Measurements from ENCODE around the gene DMP1.
A peak's percentile ranks its signal among the peaks of the same experiment; 100 is the strongest.

DMP1 gene

GRCh38 chr4:87620491-87620890 lies 29.6 kb upstream of the DMP1 start:
- DNase-seq (ENCODE audit: low read depth, low spot score): no peak
- H3K4me3 ChIP-seq (ENCODE audit: low read depth, low read length): no peak overlapping the region
- in situ Hi-C loops (cut with HindIII; ENCODE audit: low sequenced_read_pairs): no loop called here
- no peak for TF ChIP-seq CTCF (IDR thresholded peaks at IDR 0.05; ENCODE audit: low read depth, low read length)

- TF ChIP-seq CTCF (IDR thresholded peaks at IDR 0.05; ENCODE audit: low read depth, low read length): no peak
- in situ Hi-C loops (cut with HindIII; ENCODE audit: low sequenced_read_pairs): no loop called here
- no peak overlapping the region for H3K4me3 ChIP-seq (ENCODE audit: low read depth, low read length)
- DNase-seq (ENCODE audit: low read depth, low spot score): no peak
Measured at GRCh38 chr4:87622303-87622702, 27.8 kb upstream of the DMP1 start.

- no peak overlapping the region for H3K4me3 ChIP-seq (ENCODE audit: low read depth, low read length)
- in situ Hi-C loops (cut with HindIII; ENCODE audit: low sequenced_read_pairs): no loop called here
- no peak for TF ChIP-seq CTCF (IDR thresholded peaks at IDR 0.05; ENCODE audit: low read depth, low read length)
- DNase-seq (ENCODE audit: low read depth, low spot score): no peak
Measured at GRCh38 chr4:87624698-87625097, 25.4 kb upstream of the DMP1 start.

GRCh38 chr4:87631668-87632067 lies 18.4 kb upstream of the DMP1 start:
- in situ Hi-C loops (cut with HindIII; ENCODE audit: low sequenced_read_pairs): no loop called here
- no peak for TF ChIP-seq CTCF (IDR thresholded peaks at IDR 0.05; ENCODE audit: low read depth, low read length)
- DNase-seq (ENCODE audit: low read depth, low spot score): no peak
- no peak overlapping the region for H3K4me3 ChIP-seq (ENCODE audit: low read depth, low read length)

GRCh38 chr4:87632469-87632868 lies 17.6 kb upstream of the DMP1 start:
- TF ChIP-seq CTCF (IDR thresholded peaks at IDR 0.05; ENCODE audit: low read depth, low read length): no peak
- no peak overlapping the region for H3K4me3 ChIP-seq (ENCODE audit: low read depth, low read length)
- peak; percentile 5 for DNase-seq (ENCODE audit: low read depth, low spot score)
- in situ Hi-C loops (cut with HindIII; ENCODE audit: low sequenced_read_pairs): no loop called here

GRCh38 chr4:87633243-87633642 lies 16.8 kb upstream of the DMP1 start:
- no peak overlapping the region for H3K4me3 ChIP-seq (ENCODE audit: low read depth, low read length)
- no peak for TF ChIP-seq CTCF (IDR thresholded peaks at IDR 0.05; ENCODE audit: low read depth, low read length)
- in situ Hi-C loops (cut with HindIII; ENCODE audit: low sequenced_read_pairs): no loop called here
- peak; percentile 60 for DNase-seq (ENCODE audit: low read depth, low spot score)

- in situ Hi-C loops (cut with HindIII; ENCODE audit: low sequenced_read_pairs): no loop called here
- TF ChIP-seq CTCF (IDR thresholded peaks at IDR 0.05; ENCODE audit: low read depth, low read length): peak; percentile 9
Measured at GRCh38 chr4:87644286-87644685, 5.8 kb upstream of the DMP1 start.

More at GRCh38 chr4:87644286-87644685, 5.8 kb upstream of the DMP1 start:
- no peak for DNase-seq (ENCODE audit: low read depth, low spot score)
- H3K4me3 ChIP-seq (ENCODE audit: low read depth, low read length): no peak overlapping the region

Measured in astrocyte of the spinal cord (primary cell).